ENCODE data around the gene GP1BA.
A peak's percentile ranks its signal among the peaks of the same experiment; 100 is the strongest.
"Not testable (repeated sequence)": the region's sequence is repeated elsewhere in the genome, so short reads cannot be mapped to it uniquely, and the experiment has no call there.

The GP1BA gene

DNA sequence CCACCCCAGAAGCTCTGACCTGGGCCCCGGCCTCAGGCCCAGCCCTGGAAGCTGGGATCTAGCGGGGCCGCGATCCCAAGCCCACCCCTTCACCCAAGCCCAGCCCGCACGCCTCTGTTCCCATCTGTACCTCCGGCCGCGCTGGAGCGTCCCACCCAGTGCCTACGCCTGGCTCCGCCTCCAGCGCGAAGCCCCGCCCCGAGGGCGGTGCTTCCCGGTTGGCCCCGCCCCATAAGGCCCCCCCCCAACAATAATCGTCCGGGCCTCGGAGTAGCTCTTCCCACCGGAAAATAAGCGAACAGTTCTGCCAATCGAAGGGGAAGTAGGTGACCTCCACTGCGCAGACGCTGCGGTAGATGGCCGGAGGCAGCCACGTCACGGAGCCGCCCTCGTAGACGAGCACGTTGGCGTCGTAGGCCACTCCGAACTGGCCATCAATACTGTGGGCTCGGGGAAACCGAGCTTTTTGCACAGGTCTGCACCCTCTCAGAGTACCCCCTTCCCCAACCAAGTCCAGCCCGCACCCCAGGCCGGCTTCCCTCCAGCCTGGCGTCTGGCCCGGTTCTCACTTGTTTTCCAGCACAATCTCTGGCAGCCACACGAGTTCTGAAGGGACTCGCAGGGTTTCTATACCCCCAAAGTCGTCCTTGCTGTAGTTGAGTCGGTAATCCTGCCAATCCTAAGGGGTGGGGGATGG is 30.3 kb upstream of the GP1BA start:
- DNase-seq, result no peak

DNA sequence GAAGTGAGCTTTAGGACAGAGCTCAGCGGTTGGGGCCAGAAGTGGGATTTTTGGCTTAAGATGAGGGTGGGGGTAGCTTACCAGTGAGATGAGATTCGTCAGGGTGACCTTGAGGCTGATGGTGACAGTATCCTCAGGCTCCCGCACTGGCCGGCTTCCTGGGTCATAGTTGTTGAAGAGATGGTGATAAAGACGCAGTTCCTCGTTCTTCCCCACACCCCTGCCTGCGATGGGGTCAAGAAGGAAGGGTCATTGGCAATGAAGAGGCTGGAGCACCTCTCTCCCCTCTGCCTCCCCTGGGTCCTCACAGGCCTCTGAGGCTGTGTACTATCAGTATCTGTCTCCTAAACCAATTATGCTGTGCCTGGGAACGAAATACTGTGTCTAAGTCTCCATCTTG is 29.5 kb upstream of the GP1BA start:
- no peak for DNase-seq

DNA sequence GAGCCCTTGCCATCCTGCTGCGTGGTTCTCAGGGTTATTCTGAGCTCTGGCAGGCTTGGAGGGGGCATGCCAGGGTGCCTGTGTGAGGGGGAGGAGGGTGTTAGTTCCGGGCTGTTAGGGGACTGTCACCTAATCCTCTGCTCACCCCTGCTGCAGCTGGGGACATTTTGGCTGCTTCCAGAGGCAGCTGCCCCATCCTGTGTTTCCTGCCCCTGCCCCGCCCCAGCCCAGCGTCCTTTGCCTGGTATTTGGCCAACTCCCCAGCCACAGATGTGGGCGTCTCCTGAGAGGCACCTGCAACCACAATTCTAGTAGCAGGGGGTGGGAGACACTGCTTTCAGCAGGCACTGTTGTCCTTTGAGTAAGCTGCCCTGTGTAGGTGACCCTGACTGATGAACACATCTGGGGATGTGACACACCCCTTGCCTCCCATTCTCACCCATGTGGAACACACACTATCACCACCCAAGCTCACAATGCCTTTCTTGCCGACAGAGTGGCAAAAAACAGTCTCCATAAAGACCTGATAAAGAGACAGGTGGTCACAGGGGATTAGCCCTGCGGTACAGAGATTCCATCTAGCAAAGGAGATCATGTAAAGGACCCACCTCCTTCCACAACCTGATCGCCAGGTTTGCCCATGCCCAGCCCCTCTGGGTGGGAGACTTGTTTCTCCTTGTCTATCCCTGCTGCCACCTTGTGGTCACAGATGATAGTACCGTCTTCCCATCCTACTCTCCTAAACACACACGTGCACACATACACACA is 28.8 kb upstream of the GP1BA start, which contains the start of gene CHRNE:
Gene CHRNE, minus strand, starts transcription at position 48 of the 768 bp plus-strand sequence. Its CDS starts 35 bp downstream, at position 13.
- DNase-seq, result peak; percentile 40

DNA sequence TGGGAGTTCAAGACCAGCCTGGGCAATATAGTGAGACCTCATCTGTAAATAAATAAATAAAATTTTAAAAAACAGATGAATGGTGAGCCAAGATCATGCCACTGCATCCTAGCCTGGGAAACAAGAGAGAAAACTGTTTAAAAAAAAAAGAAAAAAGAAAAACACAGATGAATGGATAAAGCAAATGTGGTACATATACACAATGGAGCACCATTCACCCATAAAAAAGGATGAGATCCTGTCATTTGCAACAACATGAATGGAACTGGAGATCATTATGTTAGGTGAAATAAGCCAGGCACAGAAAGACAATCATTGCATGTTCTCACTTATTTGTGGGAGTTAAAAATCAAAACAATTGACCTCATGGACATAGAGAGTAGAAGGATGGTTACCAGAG is 25.4 kb upstream of the GP1BA start:
- DNase-seq, result not testable (repeated sequence)

DNA sequence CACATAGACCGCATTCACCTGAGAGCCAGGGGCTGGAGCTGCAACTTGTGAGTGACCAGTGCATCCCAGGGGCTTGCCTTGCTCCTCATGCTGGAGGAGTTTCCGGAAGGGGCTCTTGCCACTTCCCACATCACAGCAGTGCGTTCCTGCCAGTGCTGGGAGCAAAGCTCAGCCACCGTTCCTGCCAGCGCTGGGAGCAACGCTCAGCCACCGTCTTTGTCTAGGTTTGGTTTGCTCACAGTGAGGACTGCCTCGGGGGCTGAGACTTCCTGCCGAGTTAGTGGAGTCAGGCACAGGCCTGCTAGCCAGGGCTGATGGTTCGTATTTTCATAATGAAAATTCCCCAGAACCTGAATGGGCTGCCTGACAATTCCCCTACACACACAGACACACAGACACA is 23.8 kb upstream of the GP1BA start:
- no peak for DNase-seq

DNA sequence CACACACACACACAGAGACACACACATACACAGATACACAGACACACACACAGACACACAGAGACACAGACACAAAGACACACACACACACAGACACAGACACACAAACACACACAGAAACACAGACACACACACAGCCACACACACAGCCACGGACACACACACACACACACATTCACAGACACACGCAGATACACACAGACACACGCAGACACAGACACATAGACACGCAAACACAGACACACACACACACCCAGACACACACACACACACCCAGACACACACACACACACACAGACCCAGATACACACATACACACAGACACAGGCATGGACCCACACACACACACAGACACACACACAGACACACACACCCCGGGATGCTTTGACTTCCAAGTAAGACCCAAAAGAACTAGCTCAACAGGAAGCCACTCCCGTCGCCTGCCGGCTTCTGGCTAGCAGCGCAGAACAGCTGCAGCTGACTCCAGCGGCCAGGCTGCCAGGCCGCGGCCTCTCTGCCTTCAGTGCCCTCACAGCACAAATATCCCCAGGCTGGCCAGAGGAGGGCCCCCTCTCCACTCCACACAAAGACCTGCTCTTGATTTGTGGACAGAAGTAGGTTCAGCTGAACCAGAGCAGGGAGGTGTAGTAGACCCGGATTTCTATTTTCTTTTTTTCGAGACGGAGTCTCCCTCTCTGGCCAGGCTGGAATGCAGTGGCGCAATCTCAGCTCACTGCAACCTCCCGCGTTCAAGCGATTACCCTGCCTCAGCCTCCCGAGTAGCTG is 23.2 kb upstream of the GP1BA start:
- peak; percentile 45 for DNase-seq

DNA sequence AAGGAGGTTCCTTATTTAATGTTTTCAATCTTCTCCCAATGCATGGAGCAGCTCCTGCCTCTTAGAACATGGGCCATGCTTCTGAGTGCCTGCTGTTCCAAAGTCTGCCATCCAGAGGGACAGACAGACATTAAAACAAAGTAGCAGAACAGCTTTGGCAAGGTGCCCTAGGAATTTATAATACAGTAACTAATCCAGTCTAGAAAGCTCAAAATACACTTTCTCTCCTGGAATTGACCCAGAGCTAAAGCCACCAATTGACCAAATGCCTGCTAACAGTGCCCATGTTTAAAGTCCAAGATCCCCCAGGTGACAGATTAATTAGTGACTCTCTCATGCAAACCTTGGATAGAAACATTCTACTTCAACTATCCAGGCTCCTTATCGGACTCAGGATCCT is 18.1 kb upstream of the GP1BA start:
- no peak for DNase-seq

DNA sequence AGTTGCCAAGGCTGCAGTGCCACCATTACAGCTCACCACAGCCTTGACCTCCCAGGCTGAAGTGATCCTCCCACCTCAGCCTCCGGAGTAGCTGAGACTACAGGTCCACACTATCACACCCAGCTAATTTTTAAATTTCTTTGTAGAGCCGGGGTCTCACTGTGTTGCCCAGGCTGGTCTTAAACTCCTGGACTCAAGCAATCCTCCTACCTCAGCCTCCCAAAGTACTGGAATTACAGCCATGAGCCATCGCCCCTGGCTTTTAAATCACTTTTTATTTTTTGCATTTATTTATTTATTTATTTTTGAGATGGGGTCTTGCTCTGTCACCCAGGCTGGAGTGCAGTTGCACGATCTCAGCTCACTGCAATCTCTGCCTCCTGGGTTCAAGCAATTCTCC is 17.5 kb upstream of the GP1BA start:
- not testable (repeated sequence) for DNase-seq

DNA sequence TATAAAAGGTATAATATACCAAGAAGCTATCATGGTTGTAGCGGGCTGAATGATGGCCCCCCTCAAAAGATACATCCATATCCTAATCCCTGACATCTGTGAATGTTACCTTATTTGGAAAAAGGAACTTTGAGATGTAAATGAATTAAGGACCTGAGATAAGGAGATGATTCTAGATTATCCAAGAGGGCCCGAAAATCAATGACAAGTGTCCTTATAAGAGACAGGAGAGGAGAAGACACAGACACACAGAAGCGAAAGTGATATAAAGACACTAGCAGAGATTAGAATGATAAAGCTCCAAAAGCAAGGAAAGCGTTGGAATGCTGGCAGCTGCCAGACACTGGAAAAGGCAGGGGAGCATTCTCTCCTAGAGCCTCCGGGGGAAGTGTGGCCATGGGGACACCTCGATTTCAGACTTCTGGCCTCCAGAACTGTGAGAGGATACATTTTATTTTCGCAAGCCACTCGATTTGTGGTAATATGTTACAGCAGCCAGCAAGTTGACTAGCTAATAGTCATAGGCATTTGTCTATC is 12.5 kb upstream of the GP1BA start:
- DNase-seq, result no peak

DNA sequence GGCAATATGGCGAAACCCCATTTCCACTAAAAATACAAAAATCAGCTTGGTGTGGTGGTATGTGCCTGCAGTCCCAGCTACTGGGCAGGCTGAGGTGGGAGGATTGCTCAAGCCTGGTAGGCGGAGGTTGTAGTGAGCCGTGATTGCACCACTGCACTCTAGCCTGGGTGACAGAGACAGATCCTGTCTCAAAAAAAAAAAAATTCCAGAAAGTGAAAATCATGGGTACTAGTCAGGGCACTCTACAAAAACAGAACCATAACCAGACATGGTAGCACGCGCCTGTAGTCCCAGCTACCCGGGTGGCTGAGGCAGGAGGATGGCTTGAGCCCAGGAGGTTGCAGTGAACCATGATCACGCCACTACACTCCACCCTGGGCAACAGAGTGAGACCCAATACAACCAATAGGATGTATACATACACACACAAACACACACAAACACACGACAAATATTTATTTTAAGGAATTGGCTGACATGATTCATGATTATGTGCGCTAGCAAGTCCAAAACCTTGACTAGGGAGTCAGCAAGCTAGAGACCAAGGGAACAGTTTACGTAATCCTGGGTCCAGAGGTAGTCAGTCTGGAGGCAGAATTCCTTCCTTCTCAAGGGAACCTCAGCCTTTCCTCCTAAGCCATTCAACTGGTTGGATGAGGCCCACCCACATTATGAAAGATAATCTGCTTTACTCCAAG is 11.6 kb upstream of the GP1BA start:
- DNase-seq, result no peak

DNA sequence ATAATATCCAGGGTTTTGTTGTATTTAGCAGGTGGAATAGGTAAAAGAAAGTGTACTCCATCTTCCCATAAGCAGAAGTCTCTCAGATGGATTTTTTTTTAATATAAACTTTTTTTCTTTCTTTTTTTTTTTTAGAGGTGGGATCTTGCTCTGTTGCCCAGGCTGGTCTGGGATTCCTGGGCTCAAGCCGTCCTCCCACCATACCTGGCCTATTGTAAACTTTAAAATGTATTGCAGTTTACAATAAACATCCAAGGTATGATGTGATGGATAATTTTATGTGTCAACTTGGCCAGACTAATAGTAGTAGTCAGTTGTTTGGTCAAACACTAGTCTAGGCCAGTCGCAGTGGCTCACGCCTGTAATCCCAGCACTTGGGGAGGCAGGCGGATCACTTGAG is 10.8 kb upstream of the GP1BA start:
- DNase-seq, result no peak

DNA sequence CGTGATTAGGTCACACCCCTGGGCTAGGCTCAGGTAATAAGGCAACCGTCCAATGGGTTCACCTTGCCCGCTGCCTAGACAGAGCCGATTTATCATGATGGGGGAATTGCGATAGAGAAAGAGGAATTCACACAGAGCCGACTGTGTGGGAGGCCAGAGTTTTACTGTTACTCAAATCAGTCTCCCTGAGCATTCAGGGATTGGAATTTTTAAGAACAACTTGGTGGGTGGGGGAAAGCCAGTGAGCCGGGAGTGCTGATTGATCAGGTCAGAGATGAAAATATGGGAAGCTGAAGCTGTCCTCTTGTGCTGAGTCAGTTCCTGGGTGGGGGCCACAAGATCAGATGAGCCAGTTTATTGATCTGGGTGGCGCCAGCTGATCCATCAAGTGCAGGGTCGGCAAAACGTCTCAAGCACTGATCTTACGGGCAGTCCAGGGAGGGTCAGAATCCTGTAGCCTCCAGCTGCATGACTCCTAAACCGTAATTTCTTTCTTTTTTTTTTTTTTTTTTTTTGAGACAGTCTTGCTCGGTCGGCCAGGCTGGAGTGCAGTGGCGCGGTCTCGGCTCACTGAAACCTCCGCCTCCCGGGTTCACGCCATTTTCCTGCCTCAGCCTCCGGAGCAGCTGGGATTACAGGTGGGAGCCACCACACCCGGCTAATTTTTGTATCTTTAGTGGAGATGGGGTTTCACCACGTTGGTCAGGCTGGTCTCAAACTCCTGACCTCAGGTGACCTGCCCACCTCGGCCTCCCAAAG is 5.3 kb upstream of the GP1BA start:
- not testable (repeated sequence) for DNase-seq

DNA sequence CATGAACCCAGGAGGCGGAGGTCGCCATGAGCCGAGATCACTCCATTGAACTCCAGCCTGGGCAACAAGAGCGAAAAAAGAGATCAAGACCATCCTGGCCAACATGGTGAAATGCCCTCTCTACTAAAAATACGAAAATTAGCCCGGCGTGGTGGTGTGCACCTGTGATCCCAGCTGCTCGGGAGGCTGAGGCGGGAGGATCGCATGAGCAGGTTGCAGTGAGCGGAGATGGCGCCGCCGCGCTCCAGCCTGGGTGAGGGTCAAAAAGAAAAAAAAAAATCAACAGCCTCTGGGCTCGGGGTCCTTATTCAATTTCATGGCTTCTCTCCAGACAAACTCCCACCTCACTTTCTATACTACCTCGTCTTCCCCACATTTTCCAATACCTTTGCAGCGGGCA is 3.2 kb upstream of the GP1BA start:
- DNase-seq, result no peak

DNA sequence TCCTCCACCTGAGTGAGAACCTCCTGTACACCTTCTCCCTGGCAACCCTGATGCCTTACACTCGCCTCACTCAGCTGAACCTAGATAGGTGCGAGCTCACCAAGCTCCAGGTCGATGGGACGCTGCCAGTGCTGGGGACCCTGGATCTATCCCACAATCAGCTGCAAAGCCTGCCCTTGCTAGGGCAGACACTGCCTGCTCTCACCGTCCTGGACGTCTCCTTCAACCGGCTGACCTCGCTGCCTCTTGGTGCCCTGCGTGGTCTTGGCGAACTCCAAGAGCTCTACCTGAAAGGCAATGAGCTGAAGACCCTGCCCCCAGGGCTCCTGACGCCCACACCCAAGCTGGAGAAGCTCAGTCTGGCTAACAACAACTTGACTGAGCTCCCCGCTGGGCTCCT is 679 bp downstream of the GP1BA start:
- no peak for DNase-seq

DNA sequence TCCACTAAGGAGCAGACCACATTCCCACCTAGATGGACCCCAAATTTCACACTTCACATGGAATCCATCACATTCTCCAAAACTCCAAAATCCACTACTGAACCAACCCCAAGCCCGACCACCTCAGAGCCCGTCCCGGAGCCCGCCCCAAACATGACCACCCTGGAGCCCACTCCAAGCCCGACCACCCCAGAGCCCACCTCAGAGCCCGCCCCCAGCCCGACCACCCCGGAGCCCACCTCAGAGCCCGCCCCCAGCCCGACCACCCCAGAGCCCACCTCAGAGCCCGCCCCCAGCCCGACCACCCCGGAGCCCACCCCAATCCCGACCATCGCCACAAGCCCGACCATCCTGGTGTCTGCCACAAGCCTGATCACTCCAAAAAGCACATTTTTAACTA is 1.6 kb downstream of the GP1BA start:
- DNase-seq, result no peak

DNA sequence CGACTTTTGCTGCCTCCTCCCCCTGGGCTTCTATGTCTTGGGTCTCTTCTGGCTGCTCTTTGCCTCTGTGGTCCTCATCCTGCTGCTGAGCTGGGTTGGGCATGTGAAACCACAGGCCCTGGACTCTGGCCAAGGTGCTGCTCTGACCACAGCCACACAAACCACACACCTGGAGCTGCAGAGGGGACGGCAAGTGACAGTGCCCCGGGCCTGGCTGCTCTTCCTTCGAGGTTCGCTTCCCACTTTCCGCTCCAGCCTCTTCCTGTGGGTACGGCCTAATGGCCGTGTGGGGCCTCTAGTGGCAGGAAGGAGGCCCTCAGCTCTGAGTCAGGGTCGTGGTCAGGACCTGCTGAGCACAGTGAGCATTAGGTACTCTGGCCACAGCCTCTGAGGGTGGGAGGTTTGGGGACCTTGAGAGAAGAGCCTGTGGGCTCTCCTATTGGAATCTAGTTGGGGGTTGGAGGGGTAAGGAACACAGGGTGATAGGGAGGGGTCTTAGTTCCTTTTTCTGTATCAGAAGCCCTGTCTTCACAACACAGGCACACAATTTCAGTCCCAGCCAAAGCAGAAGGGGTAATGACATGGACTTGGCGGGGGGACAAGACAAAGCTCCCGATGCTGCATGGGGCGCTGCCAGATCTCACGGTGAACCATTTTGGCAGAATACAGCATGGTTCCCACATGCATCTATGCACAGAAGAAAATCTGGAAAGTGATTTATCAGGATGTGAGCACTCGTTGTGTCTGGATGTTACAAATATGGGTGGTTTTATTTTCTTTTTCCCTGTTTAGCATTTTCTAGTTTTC is 2.3 kb downstream of the GP1BA start:
- DNase-seq, result no peak

DNA sequence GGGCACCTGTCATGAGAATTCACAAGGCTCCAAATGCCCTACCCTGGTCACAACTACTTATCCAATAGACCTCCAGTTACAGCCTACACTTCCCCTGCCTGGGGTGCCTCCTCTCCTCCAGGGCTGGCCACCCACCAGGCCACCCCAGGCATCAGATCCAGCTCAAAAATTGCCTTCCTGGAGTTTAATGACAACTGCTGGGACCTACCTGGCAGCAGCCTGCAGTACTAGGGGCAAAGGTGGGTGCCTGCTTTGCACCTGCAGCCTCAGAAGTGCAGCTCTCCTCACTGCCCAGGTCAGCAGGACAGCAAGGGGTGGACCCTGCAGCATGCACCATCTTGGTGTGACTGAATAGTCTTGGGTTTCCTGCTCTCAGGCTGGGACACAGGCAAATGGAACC is 3.6 kb downstream of the GP1BA start:
- DNase-seq, result no peak

DNA sequence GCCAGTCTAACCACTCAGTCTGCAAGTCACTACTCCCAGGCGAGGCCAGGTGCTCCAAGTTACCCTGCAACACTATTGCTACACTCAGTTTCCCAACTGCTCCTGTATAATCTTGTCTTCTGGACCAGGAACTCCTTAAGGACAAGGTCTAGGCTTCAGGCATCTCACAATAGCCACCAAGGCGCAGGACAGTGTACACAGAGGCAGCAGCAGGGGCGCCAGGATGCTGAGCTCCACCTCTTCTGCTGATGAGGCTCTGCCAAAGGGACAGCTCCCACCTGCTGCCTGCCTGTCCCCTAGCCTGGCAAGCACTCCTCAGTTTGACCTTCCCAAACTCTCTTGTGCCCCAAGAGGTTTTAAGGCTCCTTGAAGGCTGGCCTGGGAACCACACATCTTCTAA is 4.4 kb downstream of the GP1BA start:
- DNase-seq, result no peak

DNA sequence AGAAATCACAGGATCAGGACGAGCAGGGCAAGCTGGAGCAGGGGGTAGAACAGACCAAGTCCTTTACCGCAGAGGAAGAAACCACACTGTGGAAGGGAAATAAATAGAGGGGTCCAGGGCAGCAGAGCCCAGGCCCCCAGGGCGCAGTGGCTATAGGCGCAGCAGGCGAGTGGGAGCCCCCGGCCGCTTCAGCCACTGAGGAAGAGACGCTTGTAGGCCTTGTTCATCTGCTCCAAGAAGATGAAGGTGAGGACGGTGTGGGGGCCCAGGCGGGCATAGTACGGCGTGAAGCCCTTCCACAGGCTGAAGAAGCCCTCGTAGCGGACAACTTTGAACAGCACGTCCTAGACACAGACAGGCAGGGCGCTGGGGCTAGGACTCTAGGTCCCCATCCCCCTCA is 5.5 kb downstream of the GP1BA start:
- no peak for DNase-seq

DNA sequence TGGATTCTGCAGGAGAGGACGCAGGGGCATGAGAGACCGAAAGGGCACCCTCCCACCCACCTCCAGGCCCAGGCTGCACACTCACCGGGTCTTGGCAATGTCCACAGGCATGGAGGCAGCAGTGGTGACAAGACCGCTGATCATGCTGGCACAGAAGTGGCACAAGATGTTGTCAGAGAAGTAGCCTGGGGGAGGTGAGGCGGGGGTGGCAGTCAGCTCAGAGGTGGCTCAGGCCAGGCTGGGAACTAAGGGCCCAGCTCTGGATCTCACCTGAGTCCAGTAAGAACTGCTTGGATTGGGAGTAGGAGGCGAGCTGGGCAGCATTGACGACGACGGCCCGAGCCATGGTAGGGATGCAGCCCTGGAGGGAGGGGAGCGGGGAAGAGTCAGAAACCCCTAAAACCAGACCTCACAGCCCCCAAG is 6.0 kb downstream of the GP1BA start:
- DNase-seq, result no peak
